Hematopoietic multipotent progenitor cell treated with erythropoietin and hydrocortisone succinate and interleukin-3 and kit ligand, for 17 days (in vitro differentiated cells): ENCODE results near the gene RSPH6A.

Experiments used
- DNase-seq: peaks from one replicate; pipeline ENCODE4 v3.0.0-alpha.2; 2015; ENCODE audit warnings: low spot score

RSPH6A gene

GRCh38 chr19:45780146-45780447 lies 35.0 kb downstream of the RSPH6A start:
- DNase-seq: no peak

- peak; percentile 85 for DNase-seq
Measured at GRCh38 chr19:45779231-45780145, 35.6 kb downstream of the RSPH6A start.

GRCh38 chr19:45778010-45778661 lies 37.0 kb downstream of the RSPH6A start:
- DNase-seq: no peak

- no peak for DNase-seq
Measured at GRCh38 chr19:45777395-45777961, 37.6 kb downstream of the RSPH6A start.

GRCh38 chr19:45774765-45775164 lies 40.3 kb downstream of the RSPH6A start:
- DNase-seq: no peak

- DNase-seq: no peak
Measured at GRCh38 chr19:45773384-45773783, 41.7 kb downstream of the RSPH6A start.

GRCh38 chr19:45772912-45773311 lies 42.2 kb downstream of the RSPH6A start:
- no peak for DNase-seq

GRCh38 chr19:45772130-45772840 lies 42.8 kb downstream of the RSPH6A start:
- no peak for DNase-seq

- no peak for DNase-seq
Measured at GRCh38 chr19:45771311-45771933, 43.7 kb downstream of the RSPH6A start.

GRCh38 chr19:45770192-45771101 lies 44.7 kb downstream of the RSPH6A start:
- peak; percentile 95 for DNase-seq

- DNase-seq: no peak
Measured at GRCh38 chr19:45769821-45770191, 45.3 kb downstream of the RSPH6A start.

- DNase-seq: peak; percentile 94
Measured at GRCh38 chr19:45768984-45769782, 45.9 kb downstream of the RSPH6A start, which contains the start of gene SIX5. Gene SIX5 (minus strand): TSS chr19:45769252. CDS start chr19:45768844, 408 bp downstream.

GRCh38 chr19:45768655-45768983 lies 46.5 kb downstream of the RSPH6A start:
- no peak for DNase-seq

GRCh38 chr19:45767881-45768654 lies 47.0 kb downstream of the RSPH6A start:
- no peak for DNase-seq

- DNase-seq: no peak
Measured at GRCh38 chr19:45767410-45767880, 47.7 kb downstream of the RSPH6A start.

- DNase-seq: no peak
Measured at GRCh38 chr19:45766869-45767346, 48.2 kb downstream of the RSPH6A start.

GRCh38 chr19:45766296-45766868 lies 48.7 kb downstream of the RSPH6A start:
- no peak for DNase-seq

- DNase-seq: no peak
Measured at GRCh38 chr19:45765702-45766295, 49.3 kb downstream of the RSPH6A start.
